HG02571 (cell line): ENCODE measurements around the gene MED27.

ENCODE experiments used
- ATAC-seq: cut with Tn5 transposase; IDR thresholded peaks from one replicate; pipeline ENCODE4 v1.9.1; 2021; ENCODE audit warnings: mild to moderate bottlenecking, moderate library complexity; ENCODE audit not compliant: unreplicated experiment

The MED27 gene

GRCh38 chr9:132002643-132003318 is 76.9 kb downstream of the MED27 start:
- ATAC-seq = no peak

- no peak for ATAC-seq
Observed at GRCh38 chr9:132001567-132001966, 78.1 kb downstream of the MED27 start.

GRCh38 chr9:132000659-132001058 is 79.0 kb downstream of the MED27 start:
- no peak for ATAC-seq

- no peak for ATAC-seq
Observed at GRCh38 chr9:131999692-132000551, 79.7 kb downstream of the MED27 start.

- ATAC-seq = no peak
Observed at GRCh38 chr9:131997779-131998178, 81.9 kb downstream of the MED27 start.

GRCh38 chr9:131997076-131997475 is 82.6 kb downstream of the MED27 start:
- ATAC-seq = no peak

GRCh38 chr9:131995382-131995781 is 84.3 kb downstream of the MED27 start:
- no peak for ATAC-seq

- ATAC-seq = no peak
Observed at GRCh38 chr9:131994364-131995125, 85.1 kb downstream of the MED27 start.

GRCh38 chr9:131992906-131993657 is 86.6 kb downstream of the MED27 start:
- no peak for ATAC-seq

GRCh38 chr9:131987232-131987631 is 92.4 kb downstream of the MED27 start:
- no peak for ATAC-seq

- no peak for ATAC-seq
Observed at GRCh38 chr9:131986576-131986975, 93.1 kb downstream of the MED27 start.

- ATAC-seq = no peak
Observed at GRCh38 chr9:131986089-131986488, 93.6 kb downstream of the MED27 start.

- no peak for ATAC-seq
Observed at GRCh38 chr9:131984564-131984963, 95.1 kb downstream of the MED27 start.

GRCh38 chr9:131982671-131983239 is 96.9 kb downstream of the MED27 start:
- no peak for ATAC-seq

GRCh38 chr9:131982102-131982501 is 97.6 kb downstream of the MED27 start:
- ATAC-seq = no peak

GRCh38 chr9:131981116-131981776 is 98.4 kb downstream of the MED27 start:
- ATAC-seq = no peak

- no peak for ATAC-seq
Observed at GRCh38 chr9:131980267-131981016, 99.2 kb downstream of the MED27 start.

GRCh38 chr9:131977109-131977838 is 102.4 kb downstream of the MED27 start:
- ATAC-seq = no peak
